ENCODE measurements around the gene TCF12.

TCF12 gene

DNA sequence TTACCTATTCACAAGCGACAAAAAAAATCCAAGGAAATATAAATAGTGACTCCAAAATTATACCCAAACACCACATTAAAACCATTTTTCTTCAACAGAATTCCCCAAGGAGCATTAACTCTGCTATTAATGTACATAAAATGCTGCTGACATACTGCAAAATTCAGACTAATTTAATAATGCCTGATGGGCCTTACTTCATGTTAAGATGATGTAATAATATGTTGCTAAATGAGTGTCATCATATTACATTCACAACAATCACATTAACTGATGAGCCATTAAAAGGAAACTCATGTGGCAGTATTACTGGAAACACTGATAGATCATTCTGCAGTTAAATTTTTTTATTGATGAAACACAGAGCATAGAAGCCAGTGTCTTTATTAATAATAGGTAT is 253.0 kb downstream of the TCF12 start:
- no peak for DNase-seq (ENCODE audit: low spot score)

DNA sequence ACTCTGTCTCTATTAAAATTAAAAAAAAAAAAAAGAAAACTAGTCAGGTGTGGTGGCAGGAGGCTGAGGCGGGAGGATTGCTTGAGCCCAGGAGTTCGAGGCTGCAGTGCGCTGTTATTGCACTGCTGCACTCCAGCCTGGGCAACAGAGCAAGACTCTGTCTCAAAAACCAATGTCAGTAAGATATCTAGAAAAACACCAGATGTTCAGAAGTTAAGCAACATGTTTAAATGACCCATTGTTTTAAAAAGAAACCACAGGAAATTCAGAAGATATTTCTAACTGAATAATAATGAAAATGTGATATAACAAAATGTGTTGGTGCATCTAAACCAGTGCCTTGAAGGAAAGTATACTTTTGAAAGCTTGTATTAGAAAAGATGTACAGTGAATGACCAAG is 254.5 kb downstream of the TCF12 start:
- no peak for DNase-seq (ENCODE audit: low spot score)

DNA sequence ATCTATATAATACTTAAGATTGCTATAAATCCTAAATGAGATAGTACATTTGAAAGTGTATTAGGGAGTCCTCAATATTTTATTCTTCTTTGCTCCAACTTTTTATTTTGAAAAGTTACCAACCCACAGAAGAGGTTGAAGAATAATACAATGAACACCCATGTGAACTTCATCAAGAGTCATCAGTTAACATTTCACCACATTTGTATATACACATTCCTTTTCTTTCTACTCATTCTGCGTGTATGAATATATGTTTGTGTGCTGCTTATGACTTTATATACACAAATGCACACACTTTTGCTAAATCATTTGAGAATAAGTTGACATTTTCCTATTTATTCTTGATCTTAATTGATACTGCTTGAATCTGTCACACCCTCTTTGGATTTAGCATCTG is 264.6 kb downstream of the TCF12 start:
- DNase-seq (ENCODE audit: low spot score): no peak

DNA sequence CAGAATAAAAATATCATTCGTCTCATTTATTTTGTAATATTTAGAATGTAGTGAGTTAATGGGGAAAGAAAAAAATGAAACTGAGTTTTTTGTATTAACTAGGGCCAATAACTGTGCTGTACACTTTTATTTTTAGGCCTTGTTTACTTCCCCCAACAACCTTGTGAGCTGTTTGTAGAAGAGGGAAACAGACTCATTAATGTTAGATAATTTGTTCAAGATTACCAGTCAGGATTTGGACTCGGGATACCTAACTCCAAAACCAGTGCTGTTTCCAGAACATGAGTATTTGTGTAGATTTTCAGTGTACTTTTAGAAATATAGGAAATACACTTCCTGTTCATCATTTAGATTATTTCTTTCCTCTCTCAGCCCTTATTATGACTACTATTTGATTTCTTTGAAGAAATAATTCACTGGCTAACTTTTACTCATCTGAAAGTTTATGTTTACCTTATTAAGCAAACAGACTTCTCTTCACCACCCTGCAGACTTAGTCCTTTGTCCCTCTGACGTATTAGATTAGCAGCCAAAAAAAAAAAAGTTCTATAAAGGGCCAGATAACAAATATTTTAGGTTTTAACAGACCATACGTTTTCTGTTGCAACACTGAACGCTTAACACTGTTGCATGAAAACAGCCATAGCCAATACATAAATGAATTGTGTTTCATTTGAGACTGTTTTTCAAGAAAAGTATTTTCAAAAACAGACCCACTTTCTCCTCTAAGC is 265.3 kb downstream of the TCF12 start:
- DNase-seq (ENCODE audit: low spot score): no peak

DNA sequence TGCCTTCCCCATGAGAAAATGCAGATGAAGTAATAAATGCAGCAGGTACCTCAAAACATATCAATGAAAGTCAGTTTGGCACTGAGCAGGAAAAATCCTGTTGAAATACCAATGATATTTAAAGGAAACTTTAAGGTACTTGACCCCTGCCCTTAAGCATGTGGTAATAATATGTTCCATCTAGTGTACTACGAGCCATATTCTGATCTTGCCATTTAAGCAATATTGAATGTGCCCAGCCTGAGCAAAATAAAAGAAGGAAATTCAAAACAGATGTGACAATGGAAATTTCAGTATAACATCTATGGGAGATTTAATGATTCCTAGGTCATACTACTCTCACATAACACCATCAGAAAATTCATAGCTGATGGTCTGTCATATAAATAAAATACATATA is 266.1 kb downstream of the TCF12 start:
- no peak for DNase-seq (ENCODE audit: low spot score)

DNA sequence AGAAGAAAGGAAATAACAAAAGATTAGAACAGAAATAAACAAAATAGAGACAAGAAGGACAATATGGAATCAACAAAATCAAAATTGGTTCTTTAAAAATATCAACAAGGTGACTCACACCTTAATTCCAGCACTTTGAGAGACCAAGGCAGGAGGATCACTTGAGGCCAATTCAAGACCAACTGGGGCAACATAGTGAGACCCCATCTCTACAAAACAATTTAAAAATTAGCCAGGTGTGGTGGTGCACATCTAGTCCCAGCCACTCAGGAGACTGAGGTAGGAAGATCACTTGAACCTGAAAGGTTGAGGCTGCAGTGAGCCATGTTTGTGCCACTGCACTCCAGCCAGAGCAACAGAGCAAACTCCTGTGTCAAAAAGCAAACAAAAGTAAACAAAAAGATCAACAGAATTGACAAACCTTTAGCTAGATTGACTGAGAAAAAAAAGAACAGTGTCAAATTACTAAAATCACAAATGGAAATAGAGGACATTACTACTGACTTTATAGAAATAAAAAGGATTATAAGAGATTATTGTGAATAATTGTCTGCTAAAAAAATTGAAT is 267.1 kb downstream of the TCF12 start:
- DNase-seq (ENCODE audit: low spot score): no peak

DNA sequence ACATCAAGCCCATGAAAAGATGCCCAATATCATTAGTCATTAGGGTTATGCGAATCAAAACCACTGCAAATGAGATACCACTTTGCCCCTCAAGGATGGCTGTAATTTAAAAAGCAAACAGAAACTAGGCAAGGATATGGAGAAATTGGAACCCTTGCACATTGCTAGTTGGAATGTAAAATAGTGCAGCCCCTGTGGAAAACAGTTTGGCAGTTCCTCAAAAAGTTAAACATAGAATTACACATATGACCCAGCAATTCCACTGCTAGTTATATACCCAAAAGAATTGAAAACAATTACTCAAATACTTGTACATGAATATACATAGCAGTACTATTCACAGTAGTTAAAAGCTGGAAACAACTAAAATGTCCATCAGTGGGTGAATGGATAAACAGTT is 271.0 kb downstream of the TCF12 start:
- DNase-seq (ENCODE audit: low spot score): no peak

DNA sequence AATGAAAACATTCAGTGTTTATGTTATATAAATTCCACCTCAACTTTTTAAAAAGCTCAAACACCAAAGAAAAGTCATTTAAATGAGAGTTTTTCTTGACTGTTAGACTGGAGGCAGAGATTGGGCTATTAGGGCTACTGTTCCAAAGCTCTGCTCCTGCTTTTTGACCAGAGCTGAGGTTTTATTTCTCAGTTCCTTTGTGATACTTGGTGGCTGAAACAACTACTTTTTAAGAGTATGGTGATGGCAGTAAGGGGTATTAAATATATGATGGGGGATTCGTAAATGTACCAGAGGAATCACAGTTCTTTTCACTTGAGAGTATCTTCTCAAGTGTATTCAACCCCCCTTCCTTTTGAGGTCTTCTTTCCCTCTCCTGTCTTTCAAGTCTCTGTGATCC is 271.8 kb downstream of the TCF12 start:
- DNase-seq (ENCODE audit: low spot score): no peak

DNA sequence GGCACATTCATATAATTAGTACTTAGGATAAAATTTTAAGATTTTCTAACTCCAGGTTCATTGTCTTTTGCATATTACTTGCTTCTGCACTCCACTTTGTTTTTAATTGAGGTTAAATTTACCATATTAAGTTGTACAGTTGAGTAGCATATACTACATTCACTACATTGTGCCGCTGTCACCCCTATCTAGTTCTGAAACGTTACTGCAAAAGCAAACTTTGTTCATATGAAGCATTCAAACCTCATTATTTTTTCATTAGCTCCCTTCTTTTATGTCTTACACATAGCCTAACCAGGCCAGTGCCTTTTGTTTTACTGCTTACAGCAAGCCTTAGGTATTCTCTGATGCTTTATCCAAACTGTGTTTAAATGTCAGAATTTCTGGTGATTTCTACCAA is 274.7 kb downstream of the TCF12 start:
- no peak for DNase-seq (ENCODE audit: low spot score)

DNA sequence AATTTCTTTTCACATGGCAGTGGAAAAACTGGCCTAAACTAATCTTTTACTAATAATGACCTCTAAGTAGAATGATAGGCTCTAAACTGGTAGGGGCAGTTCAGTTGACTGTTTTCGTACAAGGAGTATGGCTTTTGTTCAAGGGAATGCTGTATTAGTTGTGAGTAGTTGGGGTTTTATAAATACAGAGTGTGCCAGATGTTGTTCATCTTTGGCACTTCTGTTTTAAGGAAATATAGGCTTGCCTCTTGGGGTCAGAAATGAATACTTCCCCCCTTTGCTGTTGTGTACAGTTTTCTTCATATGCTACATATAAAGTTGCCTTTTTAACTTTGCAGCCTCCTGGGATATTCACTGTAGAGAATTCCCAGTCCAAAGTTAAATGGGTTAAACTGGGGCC is 276.9 kb downstream of the TCF12 start:
- DNase-seq (ENCODE audit: low spot score): no peak

DNA sequence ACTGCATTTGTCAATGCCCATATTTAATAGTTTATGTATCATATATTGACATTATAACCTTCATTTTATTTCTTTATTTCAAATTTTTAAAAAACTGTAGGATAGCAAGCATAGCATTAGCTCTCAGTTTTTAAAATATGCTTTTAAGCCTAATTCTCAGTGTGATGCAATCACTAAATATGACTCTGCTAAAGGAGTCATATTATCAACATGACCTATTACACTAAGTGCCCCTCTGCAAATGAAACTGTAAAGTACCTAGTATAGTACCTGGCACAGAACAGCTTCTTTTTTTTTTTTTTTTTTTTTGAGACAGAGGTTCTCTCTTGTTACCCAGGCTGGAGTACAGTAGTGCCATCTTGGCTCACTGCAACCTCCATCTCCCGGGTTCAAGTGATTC is 278.4 kb downstream of the TCF12 start:
- DNase-seq (ENCODE audit: low spot score): no peak

DNA sequence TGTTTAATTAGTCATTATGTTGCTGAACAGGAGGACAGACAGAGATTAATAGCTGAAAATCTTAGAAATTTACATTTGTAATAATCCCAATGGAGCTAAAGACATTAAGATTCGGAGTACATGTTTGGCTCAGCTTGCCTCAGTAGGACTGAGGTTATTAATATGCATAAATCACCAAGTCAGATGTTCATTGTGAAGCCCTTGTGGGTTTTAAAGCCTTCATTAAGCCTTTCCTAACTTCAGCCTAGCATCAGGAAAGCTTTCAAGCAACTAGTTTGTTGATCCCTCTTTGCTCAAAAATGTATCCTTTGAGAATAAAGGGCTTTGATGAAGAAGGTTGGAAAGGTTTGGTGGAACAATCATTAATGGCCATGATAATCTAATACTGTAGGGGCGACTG is 279.7 kb downstream of the TCF12 start:
- no peak for DNase-seq (ENCODE audit: low spot score)

DNA sequence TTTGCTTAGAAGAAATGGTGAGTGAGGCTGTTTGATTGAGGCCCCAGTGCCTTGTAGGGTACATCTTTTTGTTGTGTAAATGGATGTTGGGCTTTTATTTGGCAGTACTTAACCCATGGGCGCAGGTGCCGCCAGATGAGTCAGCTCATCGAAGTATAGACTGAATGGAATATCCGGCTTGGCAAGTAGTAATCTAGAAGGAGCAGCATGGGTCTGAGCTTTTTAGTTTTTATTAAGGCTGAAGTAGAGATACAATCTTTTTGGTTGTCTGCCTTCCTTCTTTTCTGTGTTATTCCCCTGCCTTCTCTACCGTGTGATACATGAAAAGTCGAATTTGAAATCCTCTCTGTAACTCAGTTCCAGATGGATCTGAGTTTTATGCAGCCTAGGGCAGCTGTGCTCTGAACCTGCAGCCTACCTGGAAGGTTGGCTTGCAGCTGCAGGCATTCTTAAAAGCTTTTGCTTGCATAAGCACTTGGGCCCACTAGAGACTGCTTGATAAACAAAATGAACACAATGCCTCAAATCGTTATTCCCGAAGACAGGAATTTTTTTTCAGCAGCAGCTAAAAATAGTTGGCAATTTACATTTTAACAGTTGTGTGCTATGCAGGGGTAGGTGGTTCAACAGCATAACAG is 280.3 kb downstream of the TCF12 start:
- no peak for DNase-seq (ENCODE audit: low spot score)

DNA sequence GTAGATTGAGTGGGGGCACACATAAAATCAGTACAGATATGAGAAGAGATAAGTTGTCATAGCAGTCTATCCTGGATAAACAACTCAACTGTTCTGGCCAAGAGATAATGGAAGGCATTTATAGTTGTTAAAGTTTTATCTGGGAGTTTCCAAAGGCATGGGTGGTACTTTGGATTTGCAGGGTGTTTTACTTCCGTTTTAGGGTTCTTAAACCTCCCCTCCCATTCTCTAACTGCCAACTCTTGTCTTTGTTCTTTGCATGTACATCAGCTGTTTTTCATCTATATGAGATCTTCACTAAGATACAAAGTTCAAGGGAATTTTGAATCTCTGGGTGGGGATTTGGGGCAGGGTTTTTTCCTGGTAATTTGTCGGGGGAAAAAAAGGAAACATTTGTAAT is 283.1 kb downstream of the TCF12 start:
- DNase-seq (ENCODE audit: low spot score): no peak

DNA sequence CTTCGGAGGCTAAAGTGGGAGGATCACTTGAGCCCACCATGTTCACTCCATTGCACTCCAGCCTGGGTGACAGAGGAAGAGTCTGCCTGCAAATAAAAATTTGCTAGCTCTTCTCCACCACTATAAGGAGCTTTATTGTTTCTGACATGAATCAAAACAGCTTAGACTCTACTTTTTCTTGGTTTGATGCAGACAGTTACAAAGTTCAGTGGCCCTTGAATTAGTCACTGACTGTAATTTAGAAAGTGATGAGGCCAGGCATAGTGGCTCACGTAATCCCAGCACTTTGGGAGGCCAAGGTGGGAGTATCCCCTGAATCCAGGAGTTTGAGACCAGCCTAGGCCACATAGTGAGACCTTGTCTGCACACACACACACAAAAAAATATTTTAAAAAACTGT is 285.5 kb downstream of the TCF12 start:
- no peak for DNase-seq (ENCODE audit: low spot score)

DNA sequence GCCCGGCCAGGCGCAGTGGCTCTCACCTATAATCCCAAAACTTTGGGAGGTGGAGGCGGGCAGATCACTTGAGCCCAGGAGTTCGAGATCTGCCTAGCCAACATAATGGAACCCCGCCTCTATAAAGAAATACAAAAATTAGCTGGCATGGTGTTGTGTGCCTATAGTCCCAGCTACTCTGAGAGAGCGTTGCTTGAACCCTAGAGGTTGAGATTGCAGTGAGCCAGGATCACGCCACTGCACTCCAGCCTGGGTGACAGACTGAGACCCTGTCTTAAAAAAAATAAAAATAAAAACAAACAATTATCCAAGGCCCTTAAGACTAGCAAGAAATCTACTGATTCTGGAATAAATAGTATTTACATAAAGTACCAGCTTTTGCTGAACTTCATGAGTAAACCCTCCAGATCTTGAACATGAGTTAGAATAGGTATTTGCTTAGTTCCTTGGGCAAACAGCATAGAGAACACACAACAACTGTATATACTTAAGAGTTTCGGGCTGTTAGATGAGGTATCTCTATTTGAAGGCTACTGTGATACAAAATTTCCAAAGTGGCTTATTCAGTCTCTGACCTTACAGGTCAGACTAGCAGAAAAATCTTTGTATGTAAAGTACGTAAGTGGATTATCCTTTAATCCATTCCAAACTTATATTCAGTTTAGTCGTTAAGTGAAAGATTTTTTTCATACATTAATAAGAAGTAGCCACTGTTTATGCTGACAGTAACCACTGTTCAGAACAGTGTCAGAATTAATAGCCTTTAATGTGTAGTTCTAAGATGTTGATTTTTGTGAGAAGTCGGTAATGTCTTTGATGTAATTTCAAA is 286.8 kb downstream of the TCF12 start:
- DNase-seq (ENCODE audit: low spot score): no peak

DNA sequence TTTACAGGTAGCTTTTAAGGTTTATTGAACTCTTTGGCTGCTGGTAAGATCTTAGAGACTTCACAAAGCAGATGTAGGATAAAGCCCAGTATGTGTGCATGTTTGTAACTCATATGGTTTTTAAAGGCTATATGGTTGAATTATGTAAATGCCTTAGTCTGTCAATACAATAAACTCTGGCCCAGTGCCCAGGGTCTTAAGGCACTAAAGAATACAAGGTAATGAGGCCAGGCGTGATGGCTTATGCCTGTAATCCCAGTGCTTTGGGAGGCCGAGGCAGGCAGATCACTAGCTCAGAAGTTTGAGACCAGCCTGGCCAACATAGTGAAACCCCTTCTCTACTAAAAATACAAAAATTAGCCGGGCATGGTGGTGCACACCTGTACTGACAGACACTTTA is 287.6 kb downstream of the TCF12 start:
- DNase-seq (ENCODE audit: low spot score): no peak

DNA sequence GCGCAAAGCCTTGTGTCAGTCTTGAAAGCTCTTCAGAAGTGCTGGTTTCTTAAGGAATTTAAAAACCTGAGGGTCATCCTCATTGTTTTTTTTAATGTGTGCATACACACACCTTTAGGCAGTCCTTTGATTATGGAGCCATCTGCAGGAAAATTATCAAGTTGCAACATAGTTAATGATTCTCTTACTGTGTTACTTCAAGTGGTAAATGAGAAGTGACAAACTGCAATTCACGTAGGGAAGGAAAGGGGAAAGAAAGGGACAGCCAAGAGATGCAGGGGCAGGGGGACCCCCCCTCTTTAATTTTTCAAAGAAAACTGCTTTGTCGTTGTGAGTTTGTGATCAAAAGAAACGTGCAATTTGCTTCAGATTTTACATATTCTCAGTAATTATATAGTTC is 295.4 kb downstream of the TCF12 start:
- DNase-seq (ENCODE audit: low spot score): peak; percentile 47

DNA sequence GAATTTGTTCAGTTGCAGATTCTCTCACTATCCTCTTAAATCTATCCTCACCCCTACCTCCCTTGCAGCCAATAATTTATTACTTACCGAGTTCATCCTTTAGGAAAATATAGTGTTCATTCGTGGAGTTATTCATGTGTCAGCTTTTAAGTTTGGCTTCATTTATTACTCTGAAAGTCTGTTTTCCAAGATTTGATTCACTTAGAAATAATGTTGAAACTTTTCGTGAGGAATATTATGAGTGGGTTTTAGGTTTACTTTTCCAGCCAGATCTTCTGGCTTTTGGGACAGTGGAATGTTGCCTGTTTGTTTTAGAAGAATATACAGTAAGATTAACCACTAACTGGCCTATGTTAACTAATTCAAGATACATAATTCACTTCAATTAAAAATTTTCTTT is 296.9 kb downstream of the TCF12 start:
- DNase-seq (ENCODE audit: low spot score): no peak

DNA sequence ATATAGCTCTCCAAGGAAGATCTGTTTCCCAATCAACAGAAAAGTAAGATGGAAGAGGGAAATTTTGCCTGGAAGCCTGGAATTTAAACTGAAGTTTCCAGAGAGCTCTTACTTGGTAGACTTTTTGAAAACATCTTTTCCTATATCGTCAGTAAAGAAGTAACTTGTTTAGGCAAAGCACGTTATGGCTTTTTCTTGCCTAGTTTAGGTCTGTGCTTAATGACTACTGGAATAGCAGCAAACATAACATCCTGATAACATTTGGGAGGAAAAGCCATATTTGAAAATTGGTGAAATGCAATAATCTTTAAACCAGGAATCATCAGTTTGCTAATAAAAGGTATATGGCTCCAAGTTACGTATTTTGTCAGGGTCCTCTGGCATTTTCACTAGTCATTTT is 297.4 kb downstream of the TCF12 start:
- DNase-seq (ENCODE audit: low spot score): no peak

DNA sequence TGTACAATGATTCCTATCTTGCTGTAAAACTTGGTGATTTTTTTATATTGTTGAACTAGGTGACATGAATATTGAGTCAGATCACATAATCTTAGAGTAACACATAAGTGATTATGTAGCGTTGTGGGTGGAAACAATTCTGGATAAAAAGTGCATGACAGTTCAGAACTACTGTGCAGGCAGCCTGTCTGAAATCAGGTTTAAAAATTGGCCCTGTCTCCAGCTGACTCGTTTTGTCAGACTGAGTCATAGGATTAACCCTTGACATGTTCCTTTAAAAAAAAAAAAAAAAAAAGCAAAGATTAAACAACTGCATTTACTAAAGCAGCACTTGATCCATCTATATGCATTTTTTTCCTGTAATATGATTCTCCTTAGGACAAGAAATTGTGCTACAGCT is 297.8 kb downstream of the TCF12 start:
- peak; percentile 65 for DNase-seq (ENCODE audit: low spot score)

DNA sequence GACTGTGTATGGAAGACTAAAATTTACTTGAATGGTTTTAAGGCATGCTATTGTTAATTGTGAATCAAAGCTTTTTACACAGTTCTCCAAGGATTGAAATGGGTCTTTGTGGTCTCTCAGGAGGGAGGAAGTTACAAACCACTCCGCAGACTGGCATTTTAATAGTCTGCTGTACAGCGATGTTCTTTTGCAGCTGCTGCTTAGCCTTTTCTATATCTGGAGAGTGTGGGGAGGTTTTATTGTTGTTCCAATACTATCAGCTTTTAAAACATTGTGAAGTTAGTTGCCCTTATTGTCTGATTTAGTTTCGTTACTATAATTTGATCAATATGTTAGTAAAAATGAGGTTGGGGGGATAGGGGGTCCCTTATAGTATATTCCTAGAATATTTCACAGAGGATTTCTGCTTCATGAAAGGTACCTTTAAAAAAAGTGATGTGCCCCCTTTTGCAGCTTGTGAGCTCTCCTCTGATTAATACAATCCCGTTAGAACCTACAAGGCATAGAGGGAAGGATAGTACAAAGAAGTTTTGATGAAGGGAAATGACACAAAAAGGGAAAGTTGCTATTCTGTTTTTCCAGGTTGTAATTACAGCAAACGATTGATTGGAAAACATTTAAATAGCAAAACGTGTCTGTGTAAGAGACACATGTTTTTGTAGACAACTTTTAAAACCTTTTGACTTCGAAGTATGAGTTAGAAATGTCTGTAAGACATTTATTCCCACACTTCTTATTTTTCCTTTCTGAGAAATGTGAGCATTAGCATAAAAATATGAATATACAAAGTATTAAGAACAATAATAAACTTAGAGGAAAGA is 299.5 kb downstream of the TCF12 start:
- DNase-seq (ENCODE audit: low spot score): peak; percentile 79

Measured in putamen (tissue), 1 donor.